HG03460 (cell line): ENCODE data around the gene AP4B1.

Experiments
- ATAC-seq: cut with Tn5 transposase; IDR thresholded peaks from one replicate; pipeline ENCODE4 v1.9.1; 2021; ENCODE audit not compliant: unreplicated experiment

Gene AP4B1

DNA sequence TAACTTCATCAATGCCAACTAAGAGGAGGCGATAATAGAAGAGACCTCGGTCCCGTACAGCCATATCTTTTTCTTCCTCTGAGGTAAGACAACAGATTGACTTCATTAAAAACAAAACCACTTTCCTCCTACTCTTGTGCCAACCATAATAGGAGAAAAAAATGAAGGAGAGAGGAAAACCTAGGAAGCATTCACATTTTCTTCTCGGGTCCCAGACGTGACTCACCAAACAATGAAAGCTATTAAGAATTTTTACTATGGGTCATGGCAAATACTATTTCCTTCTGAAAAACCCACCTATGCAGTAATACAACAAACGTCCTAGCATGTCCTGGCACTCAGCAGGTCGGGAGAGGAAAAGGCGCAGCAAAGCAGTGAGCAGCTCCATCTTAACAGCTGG is 8.6 kb downstream of the AP4B1 start:
- no peak for ATAC-seq

DNA sequence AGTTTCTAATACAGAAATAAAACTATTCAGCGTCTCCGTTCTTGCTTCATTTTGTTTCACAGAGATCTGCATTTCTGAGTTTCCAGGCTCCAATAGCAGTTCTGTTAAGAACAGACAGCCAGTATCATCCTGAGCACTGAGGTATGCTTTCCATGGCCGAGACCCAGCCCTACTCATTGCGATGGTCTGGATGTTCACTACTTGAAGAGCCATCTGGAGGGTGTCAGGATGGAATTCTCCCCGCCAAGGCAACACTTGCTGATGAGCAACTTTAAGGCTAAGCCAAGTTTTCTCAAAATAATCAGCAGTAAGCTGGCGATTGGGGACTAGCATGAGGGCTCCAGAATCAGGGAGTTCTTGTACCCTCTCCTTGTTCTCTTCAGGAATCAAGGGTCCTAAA is 9.5 kb downstream of the AP4B1 start:
- ATAC-seq: no peak

DNA sequence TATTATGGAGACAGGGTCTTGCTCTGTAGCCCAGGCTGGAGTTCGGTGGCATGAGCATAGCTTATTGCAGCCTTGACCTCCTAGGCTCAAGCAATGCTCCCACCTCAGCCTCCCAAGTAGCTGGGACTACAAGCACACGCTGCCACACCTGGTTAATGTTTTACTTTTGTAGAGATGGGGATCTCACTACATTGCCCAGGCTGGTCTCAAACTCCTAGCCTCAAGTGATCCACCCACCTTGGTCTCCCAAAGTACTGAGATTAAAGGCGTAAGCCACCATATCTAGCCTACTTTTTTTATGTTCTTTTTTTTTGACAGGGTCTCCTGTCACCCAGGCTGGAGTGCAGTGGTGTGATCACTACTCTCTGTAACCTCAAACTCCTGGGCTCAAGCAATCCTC is 11.3 kb downstream of the AP4B1 start:
- no peak for ATAC-seq

DNA sequence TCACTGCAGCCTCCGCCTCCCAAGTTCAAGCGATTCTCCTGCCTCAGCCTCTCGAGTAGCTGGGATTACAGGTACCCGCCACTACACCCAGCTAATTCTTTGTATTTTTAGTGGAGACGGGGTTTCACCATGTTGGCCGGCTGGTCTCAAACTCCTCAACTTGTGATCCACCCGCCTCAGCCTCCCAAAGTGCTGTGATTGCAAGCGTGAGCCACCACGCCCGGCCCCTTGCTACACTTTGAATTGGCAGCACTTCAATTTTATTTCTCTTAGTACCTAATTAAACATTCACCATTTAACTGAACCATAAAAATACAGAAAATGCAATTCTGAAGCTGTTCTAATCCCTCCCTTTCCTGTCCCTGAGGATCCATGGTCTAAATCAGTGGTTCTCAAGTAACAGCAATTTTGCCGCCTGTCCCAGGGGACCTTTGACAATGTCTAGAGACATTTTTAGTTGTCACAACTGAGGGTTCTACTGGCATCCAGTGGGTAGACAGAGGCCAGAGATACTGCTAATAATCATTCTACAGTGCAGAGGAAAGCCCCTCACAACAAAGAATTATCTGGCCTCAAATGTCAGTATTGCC is 12.9 kb downstream of the AP4B1 start:
- no peak for ATAC-seq

DNA sequence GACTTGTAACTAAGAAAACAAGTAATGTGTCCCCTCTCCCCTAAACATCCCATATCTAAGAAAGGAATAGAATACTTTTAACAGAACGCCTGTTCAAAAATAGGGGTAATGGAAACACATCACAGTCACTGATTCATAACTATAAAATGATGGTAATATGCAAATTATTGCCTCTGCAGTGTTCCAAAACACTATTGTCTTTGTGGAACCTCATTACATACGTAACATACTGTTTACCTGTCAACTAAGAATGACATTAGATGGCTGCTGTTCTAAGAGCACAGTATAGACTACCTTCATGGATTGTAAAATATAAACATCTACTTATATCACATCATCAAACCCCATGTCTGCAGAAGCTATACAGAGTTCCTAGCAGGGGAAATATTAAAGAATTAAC is 13.8 kb downstream of the AP4B1 start:
- no peak for ATAC-seq

DNA sequence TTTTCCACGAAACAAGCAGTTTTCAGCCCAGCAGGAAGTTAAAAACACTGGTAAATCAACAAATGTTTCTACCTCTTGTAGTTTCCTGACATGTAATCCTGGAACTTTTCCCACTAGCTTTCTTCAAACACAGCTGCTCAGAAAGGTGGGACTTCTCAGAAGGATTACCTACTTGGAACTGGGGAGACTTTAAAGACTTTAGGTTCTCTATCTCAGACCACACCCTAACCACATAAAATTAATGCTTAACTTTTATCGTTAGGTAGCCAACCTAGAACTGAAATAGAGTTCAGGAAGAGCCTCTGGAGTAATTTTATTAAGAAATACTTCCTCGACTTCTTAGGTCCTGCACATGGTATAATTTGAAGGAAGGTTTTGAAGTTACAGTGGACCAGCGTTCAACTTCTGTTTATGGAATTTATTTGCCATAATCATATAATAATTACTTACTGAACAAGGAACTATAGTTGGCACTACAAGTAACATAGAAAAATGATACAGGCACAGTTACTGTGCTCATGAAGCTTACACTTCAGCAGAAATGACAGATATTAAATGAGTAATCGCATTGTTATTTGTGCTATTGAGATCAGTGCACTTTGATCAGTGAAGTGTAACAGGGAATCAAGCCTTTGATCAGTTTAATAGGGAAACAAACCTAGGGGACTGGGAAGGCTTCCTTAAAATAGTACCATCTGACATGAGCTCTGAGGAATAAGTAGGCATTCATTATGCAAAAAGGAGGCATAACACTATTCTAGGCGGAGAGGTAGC is 17.0 kb downstream of the AP4B1 start, which contains the start of gene BCL2L15:
BCL2L15 (minus strand) TSS at position 180 of the 774 bp plus-strand sequence. CDS start 206 bp downstream, outside the sequence.
- no peak for ATAC-seq

DNA sequence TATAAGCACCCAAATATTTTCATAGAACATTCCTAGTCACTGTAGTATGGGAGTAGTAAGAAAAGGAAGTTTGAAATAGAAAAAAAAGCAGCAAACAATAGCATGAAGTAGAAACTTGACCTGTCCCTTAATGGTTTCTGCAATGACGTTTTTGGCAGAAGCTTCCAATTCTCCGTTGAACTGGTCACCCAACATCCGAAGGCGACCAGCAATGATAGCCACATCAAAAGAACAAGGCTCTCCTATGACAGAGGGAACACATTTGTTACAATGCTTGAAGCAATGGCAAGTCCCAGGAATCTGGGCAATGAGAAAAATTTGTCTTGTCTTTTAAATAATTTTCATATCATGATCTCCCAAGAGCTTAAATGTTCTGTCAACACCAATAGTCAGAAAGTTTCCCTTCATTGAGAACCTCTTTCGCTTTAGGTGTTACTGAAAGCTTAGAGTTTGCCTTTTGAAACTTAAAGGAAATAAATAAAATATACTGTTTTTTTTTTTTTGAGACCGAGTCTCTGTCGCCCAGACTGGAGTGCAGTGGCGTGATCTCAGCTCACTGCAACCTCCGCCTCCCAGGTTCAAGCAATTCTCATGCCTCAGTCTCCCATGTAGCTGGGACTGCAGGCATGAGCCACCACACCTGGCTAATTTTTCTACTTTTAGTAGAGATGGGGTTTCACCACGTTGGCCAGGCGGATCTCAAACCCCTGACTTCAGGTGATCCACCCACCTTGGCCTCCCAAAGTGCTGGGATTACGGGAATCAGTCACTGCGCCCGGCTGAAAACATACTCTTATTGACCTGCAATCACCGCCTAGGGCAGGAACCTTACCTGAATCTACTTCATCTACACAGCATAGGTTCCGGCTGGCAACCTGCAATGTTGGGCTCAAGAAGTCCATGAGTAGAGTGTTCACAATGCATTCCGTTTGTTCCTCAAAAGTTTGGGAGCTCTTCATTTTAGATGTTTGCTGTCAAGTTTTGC is 17.9 kb downstream of the AP4B1 start:
- ATAC-seq: no peak

DNA sequence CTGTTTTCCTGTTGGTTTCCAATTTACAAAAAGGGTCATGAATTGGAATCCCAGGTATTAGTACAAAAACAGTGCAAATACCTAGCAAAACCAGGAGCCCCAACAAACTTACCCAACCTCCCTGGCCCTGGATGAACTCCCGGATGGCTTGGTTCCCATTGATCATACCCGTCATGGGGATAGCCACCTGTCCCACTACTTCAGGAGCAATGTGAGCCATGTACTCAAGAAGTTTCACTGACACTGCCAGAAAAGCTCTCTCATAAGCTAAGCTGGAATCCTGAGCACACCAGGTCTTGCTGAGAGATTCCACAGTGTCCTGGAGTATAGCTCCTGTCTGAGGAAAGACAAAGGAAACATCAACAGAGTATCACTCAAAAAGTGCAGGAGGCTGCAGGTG is 22.9 kb downstream of the AP4B1 start:
- ATAC-seq: no peak

DNA sequence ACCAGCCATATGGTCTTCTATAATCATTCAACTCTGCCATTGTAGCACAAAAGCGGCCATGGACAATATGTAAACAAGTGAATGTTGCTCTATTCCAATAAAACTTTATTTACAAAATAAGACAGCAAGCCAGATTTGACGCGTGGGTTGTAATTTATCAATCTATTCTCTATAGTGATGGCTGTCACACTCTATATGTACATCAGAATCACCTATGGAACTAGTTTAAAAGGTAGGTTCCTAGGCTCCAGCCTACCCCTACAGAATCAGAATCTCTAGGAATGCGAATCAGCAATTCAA is 24.9 kb downstream of the AP4B1 start:
- no peak for ATAC-seq

DNA sequence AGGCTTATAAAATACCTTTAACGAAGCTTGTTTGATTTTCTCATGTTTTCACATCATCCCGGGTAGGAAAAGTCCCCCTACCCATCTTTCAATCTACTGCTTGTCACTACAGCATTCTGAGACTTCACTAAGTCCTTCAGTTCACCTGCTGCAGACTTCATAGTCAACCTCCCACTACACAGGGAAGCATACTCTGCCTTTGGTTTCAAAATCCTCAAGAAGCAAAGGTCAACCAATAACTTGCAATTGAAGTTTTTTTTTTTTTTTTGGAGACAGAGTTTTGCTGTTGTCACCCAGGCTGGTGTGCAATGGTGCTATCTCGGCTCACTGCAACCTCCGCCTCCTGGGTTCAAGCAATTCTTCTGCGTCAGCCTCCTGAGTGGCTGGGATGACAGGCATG is 28.4 kb downstream of the AP4B1 start:
- no peak for ATAC-seq

DNA sequence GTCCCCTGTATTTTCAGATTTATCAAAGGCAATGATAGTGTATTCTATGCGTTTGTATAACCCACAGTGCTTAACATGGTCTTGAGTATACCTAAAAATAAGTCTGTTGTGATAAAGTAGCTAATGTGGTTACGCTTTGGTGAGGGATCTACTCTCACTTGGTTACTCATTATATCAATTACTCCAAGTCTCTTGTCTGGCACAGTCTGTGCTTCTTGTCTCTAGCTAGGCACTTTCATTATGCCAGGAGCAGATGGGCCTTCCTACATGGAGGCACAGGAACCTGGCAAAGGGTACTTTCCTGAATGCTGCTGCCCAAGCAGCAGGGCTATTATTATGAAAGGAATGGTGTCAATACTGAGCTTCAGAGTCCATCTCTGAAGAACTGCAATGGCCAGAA is 28.9 kb downstream of the AP4B1 start:
- ATAC-seq: peak; percentile 37

DNA sequence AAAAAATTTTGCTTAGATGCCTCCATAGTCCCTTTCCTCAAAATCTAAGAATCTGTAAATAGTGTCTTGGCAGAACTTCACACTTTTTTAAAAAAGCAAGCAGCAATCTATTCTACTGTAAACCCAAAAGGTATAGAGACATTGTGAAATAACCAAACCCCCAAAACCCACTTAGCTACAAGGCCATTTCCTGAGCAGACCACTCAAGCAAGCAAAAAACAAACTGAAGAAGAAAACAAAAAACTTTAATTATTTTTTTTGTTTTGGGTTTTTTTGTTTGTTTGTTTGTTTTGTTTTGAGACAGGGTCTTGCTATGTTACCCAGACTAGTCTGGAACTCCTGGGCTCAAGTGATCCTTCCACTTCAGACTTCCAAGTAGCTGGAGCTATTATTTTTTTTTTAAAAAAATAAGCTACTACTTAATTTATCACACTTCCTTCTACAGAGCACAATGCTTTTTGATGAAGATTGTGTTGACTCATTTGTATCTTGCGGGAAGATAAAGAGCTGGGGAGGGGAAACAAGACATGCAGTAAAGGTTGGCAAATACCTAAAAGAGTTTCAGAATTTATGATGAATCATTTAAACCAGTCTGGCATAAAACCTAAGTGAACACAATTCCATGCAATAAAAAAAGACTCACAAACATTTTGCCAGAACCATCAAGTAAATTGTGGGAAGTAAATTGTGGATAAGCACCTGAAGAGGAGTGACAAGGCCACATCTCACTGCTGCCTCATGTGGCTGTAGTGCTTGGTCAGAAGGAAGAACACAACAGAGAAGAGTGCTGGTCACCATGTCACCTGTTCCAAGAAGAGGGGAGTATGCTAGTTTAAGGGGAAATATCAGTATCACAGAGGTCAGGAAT is 30.4 kb downstream of the AP4B1 start:
- no peak for ATAC-seq

DNA sequence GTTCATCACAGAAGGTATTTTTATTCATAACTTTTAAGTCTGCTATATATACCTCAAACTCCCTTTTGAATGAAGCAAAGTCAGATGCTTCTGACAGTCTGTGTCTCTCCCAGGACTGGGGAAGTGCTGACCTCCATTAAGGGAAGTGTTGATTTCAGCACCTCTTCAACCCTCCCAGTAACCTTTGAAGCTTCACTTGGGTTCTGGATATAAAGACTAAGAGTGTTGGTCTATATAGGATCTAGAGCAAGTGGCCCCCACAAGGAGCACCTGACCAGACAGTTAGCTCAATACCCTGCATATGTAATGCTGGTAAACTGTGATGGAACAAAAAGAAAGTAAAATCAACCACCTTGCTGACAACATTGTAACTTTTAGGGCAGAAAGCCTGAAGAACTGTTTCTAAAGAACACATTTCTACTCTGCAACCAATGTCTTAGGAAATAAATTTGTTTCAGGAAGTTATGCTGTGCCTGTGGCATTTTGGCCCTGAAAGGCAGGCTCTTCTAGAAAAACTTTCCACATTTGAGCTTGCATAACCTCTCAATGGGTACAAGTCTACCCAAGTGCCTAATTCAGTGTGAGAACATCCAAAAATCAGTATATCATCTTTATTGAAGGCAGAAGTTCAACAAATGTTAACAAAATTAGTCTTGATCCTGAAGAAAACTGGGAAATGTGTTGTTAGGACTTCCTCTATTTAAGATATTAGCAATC is 32.2 kb downstream of the AP4B1 start:
- peak; percentile 8 for ATAC-seq

DNA sequence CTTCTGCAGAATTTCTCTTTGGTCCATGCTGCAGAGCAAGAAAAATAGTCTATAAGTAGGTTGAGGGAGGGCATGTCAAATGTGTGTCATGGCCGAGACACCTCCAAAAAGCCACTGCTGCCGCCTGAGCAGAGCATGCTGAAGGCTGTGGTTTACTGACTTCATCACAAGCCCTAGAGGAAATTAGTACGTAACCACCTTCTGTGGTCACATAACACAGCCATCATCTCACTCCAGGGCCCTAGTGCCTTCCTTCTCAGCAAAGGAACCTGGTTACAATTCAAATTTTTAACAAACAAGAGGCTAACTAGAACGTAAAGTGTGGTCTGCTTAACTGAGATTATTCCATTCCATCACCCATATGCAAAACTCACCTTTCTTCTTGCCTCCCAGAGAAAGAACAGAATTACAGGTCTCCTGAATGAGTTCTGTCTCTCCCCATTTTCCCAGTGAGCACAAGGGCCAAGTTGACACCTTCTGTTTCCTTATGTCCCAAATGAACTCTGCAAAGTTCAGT is 32.9 kb downstream of the AP4B1 start, which contains the start of gene PTPN22:
PTPN22 (minus strand) TSS at position 116 of the 517 bp plus-strand sequence.
- ATAC-seq: peak; percentile 88

DNA sequence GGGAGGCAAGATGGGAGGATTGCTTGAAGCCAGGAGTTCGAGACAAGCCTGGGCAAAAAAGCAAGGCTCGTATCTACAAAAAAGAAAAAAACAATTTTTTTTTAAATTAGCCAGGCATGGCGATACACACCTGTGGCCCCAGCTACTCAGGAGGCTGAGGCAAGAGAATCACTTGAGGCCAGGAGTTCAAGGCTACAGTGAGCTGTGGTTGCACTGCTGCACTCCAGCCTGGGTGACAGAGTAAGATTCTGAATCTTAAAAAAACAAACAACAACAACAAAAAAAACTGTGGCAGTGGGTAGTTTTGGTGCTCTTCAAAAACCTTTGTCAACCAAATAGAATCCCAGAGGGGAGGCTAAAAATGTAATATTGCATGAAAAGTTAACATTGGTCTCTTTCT is 33.8 kb downstream of the AP4B1 start:
- no peak for ATAC-seq

DNA sequence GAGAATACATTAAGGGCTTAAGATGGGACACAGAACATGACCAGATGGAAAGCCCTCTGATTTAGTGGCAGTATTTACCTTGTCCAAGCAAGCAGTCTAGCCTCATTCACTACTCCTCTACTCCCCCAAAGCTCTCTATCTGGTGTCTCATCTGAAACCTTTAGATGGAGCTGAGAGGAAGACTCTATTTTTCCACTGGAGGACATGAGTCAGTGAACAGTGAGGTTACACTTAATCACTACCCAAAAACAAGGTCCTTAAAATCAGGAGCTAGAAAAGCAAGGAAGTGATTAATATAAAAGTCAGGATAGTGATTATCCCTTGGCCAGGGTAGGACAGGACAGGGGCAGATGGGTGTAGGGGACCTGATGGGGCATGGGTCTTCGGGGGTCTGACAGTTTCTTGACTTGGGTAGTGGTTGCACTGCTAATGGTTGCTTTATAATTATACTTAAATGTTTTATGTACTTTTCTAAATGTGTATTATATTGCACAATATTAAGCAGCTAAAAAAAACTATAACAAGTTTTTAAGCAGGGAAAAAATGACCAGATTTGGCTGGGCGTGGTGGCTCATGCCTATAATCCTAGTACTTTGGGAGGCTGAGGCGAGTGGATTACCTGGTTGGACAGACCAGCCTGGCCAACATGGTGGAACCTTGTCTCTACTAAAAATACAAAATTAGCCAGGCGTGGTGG is 36.1 kb downstream of the AP4B1 start:
- no peak for ATAC-seq

DNA sequence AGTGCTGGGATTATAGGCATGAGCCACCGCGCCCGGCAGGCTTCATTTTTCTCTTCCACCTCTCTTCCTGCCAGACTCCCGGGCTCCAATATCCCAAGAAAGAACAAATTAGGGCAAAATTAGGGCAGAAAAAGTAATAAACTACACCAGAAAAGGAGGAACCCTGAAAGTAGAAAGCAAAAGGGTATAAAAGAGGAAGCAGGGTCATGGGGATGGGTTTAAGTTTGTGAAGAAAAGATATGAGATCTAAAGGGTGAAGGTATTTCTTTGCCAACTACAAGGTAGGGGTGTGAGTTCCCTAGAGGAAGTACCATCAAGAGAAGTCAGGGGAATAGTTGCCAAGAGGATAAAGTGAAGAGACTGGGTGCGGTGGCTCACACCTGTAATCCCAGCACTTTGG is 43.0 kb downstream of the AP4B1 start:
- ATAC-seq: no peak

DNA sequence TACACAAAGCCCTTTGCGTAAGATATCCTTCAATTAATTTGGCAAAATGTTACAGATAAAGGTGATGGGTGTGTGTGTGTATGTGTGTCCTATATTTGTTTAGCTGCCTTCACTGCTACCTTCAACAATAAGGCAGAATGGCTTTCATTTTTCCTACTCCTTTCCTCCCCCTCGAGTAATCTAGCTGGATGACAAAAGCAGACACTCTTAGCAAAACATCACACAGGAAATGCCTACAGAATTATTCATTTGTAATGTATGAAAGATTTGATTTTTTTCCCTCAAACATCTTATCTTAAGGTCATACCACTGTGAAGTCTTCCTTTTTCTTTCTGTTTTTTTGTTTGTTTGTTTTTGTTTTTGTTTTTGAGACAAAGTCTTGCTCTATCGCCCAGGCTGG is 43.7 kb downstream of the AP4B1 start:
- no peak for ATAC-seq

DNA sequence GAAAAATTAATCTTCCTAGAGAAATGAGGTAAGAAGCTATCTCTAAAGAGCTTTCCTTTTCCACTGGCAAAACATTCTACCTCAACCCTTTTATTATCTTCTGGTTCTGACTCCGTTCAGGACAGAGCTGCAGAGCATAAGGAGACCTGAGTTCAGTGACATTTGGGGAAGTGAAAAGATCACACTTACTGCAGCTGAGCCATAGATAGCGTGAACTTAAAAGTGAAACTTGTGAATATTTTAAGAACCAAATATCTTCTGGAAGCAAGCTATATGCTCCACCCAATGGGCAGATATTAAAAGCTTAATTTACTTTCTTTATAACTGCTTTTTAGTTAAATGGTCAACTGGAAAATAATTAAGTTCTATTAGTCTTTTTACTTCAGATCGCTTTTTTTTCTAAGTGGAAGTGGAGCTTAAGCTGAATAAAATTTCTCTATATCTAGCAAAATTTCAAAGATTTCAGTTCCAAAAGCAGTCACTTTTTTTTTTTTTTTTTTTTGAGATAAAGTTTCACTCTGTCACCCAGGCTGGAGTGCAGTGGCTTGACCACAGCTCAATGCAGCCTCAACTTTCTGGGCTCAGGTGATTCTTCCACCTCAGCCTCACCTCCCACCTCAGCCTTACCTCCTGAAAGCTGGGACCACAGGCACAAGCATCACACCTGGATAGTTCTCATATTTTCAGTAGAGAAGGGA is 45.0 kb downstream of the AP4B1 start:
- ATAC-seq: peak; percentile 91
